Cardiac muscle cell (in vitro differentiated cells and primary cell): ENCODE data around the gene PPP2R2C. TPM values are rescaled to one million over a fixed set of nuclear protein-coding genes. Genes with fewer than 3 reads are reported as not detected.

Experiments
- DNase-seq, 2 donors: peaks; one replicate each; pipeline versions ENCODE4 v3.0.0 to v3.0.0-alpha.2; 2010 to 2017; ENCODE audit warnings: low read depth in 1 of 2, low spot score in 1 of 2
- H3K27ac ChIP-seq: fragments of 200-600 bp; sonication (generic); 2 replicates; pipeline ENCODE4 v1.5.1; 2016
- H3K27me3 ChIP-seq: fragments of 200-600 bp; sonication (generic); 2 replicates; pipeline ENCODE4 v1.6.0; 2016; ENCODE audit warnings: control low read depth
- H3K36me3 ChIP-seq: fragments of 200-600 bp; sonication (generic); 2 replicates; pipeline ENCODE4 v1.5.1; 2016; ENCODE audit warnings: control low read depth
- H3K4me1 ChIP-seq: fragments of 200-600 bp; sonication (generic); 2 replicates; pipeline ENCODE4 v1.8.1; 2017; ENCODE audit warnings: low read depth, mild to moderate bottlenecking, mixed run types
- H3K4me3 ChIP-seq: fragments of 200-600 bp; sonication (generic); 2 replicates; pipeline ENCODE4 v1.5.1; 2016; ENCODE audit warnings: mild to moderate bottlenecking
- H3K9me3 ChIP-seq: fragments of 200-600 bp; sonication (generic); 2 replicates; pipeline ENCODE4 v1.5.1; 2017; ENCODE audit warnings: low read depth, mild to moderate bottlenecking, control low read depth
- CTCF ChIP-seq: IDR thresholded peaks from 2 replicates; pipeline ENCODE4 v1.5.1; 2012; ENCODE audit warnings: low read depth, mild to moderate bottlenecking, low read length
- polyA plus RNA-seq: library from polyadenylated mRNA; unstranded; fragments of >200 nt; fragmentation: Nextera tagmentation; extraction: Ambion mirVana; gene quantifications from 2 replicates; pipeline ENCODE4 v1.2.1, GENCODE V29; 2016
- total RNA-seq: library from RNA; depleted of rRNA; stranded (reverse); fragments of >200 nt; gene quantifications from 2 replicates; pipeline ENCODE4 v1.2.3, GENCODE V29; 2016

Gene PPP2R2C
- total and polyA plus RNA-seq, 2 experiments from 2014 or later = not detected

GRCh38 chr4:6348408-6348807, 124.0 kb downstream of the PPP2R2C start:
- no peaks in the 10 kb centered on the region for H3K4me1 ChIP-seq
- H3K9me3 ChIP-seq = no peaks in the 10 kb centered on the region
- TF ChIP-seq CTCF = no peak
- H3K27ac ChIP-seq = no peak overlapping the region
- no peaks in the 10 kb centered on the region for H3K36me3 ChIP-seq
- DNase-seq = no peak
- H3K27me3 ChIP-seq = no peaks in the 10 kb centered on the region
- no peak overlapping the region for H3K4me3 ChIP-seq

DNA sequence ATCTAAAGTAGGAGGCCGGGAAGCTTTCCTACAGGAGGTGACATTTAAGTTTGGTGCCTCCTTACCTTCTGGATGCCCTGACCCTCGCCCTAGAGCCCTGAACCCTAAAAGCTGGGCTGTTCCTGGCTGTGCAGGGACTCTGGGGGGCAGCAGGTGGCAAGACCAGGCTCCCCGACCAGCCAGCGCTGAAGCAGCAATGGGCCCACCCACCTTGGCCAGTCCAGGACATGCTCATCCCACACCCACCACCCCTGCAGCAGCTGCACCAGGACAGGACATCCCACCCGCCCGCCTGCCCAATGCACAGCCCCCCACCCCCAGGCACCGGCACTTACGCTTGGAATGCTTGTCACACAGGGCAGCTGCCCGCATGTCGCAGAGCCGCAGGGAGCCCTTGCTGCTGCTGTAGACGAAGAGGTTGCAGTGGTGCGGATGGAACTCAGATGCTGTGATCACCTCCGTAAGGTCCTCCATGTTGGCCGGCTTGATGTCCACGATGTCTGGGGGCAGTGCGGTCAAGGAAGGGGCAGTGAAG, 124.8 kb downstream of the PPP2R2C start:
- TF ChIP-seq CTCF = no peak
- no peak for DNase-seq
- Histone ChIP-seq H3K4me3 (no peak overlapping the region), H3K9me3 (no peaks in the 10 kb centered on the region), H3K27me3 (no peaks in the 10 kb centered on the region), H3K27ac (no peak overlapping the region), H3K4me1 (no peaks in the 10 kb centered on the region), H3K36me3 (no peaks in the 10 kb centered on the region)

DNA sequence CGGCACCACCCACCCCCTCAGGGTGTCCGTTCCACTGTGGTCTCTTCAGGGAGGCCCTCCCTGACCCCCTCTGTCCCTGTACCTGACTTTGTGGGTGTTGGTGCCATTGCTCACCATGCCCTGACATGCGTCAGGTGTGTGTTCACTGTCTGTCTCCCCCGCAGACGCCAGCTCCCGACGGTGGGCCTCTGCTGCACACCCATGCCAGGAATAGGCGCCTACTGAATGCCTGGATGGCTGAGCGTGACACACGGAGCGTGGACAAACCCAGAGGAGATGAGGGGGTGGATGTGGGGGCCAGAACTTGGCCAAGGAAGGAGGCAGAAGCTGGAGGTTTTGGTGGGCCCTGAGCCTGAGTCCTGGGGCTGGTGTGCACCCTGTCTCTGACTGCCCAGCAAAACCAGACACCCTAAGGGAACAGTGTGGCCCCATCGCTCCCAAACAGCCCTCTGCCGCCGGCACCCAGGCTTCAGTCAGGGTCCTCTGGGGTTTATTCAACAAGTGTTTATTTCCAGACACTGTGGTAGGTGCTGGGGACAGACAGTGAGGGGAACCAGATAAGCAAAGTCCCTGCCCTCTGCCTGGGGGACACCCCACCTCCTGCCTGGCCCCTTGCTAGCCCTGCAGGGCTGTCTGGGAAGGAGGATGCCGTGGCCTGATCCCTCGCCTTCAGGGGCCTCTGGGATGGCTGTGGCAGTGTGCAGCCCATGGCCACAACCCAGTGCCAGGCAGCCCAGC, 125.9 kb downstream of the PPP2R2C start:
- no peaks in the 10 kb centered on the region for H3K9me3 ChIP-seq
- H3K27ac ChIP-seq = no peak overlapping the region
- TF ChIP-seq CTCF = no peak
- no peak overlapping the region for H3K4me3 ChIP-seq
- H3K4me1 ChIP-seq = no peaks in the 10 kb centered on the region
- no peaks in the 10 kb centered on the region for H3K27me3 ChIP-seq
- no peak for DNase-seq
- no peaks in the 10 kb centered on the region for H3K36me3 ChIP-seq

DNA sequence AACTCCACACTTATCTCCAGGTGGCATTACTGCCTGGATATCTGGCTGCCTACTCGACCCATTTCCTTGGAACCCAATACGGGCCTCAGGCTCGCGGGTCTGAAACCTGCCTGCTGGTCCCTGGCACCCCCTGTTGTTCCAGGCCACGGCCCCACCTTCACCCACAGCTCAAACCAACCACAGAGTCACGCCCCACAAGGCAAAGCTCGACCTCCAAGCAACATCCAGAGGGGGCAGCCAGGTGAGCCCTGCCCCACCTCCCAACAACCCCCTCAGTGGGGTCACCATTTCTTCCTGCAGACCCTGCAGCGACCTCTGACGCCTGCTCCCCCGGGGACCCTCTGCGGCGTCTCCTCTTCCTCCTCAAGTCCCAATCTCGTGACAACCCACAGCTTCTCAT, 126.5 kb downstream of the PPP2R2C start:
- no peak for DNase-seq
- Histone ChIP-seq H3K36me3 (no peaks in the 10 kb centered on the region), H3K27me3 (no peaks in the 10 kb centered on the region), H3K4me3 (no peak overlapping the region), H3K27ac (no peak overlapping the region), H3K9me3 (no peaks in the 10 kb centered on the region), H3K4me1 (no peaks in the 10 kb centered on the region)
- no peak for TF ChIP-seq CTCF

GRCh38 chr4:6345096-6345830, 127.2 kb downstream of the PPP2R2C start:
- Histone ChIP-seq H3K27ac (no peak overlapping the region), H3K27me3 (no peaks in the 10 kb centered on the region), H3K36me3 (no peaks in the 10 kb centered on the region), H3K4me3 (no peak overlapping the region), H3K9me3 (no peaks in the 10 kb centered on the region), H3K4me1 (no peaks in the 10 kb centered on the region)
- TF ChIP-seq CTCF = no peak
- no peak for DNase-seq
